SK-N-SH (cell line): ENCODE measurements around the gene ULBP1.

Experiments used
- CTCF ChIP-seq: fragments of 200-600 bp; sonication (generic); IDR thresholded peaks from 2 replicates; pipeline ENCODE4 v1.6.1; 2017; ENCODE audit warnings: antibody characterized with exemption, mild to moderate bottlenecking, moderate library complexity
- EZH2phosphoT487 ChIP-seq: fragments of 200-600 bp; sonication (generic); IDR thresholded peaks from 2 replicates; pipeline ENCODE4 v1.6.1; 2017; ENCODE audit warnings: low read depth, mixed run types, mild to moderate bottlenecking, antibody characterized with exemption, moderate library complexity, borderline replicate concordance
- GATA2 ChIP-seq: sonication (generic); formaldehyde crosslinking; IDR thresholded peaks from 2 replicates; pipeline ENCODE4 v1.5.0; 2020; ENCODE audit warnings: mild to moderate bottlenecking, missing genetic modification reagents
- POLR2AphosphoS5 ChIP-seq: IDR thresholded peaks from 2 replicates; pipeline ENCODE4 v1.6.1; 2012; ENCODE audit warnings: low read depth, low read length
- RAD21 ChIP-seq: IDR thresholded peaks from 2 replicates; pipeline ENCODE4 v1.6.1; 2012; ENCODE audit warnings: mild to moderate bottlenecking, low read length
- TAF1 ChIP-seq: IDR thresholded peaks from 2 replicates; pipeline ENCODE4 v1.6.1; 2012; ENCODE audit warnings: low read depth, mild to moderate bottlenecking, low read length, moderate library complexity, borderline replicate concordance
- TEAD4 ChIP-seq: IDR thresholded peaks from 2 replicates; pipeline ENCODE4 v1.4.0; 2012; ENCODE audit warnings: mild to moderate bottlenecking, borderline replicate concordance; ENCODE audit not compliant: insufficient read depth
- YY1 ChIP-seq: IDR thresholded peaks from 2 replicates; pipeline ENCODE4 v1.4.0; 2012; ENCODE audit warnings: low read depth, mild to moderate bottlenecking

GRCh38 chr6:149933036-149933435 lies 30.7 kb upstream of the ULBP1 start:
- TF ChIP-seq CTCF (no peak), YY1 (no peak), POLR2AphosphoS5 (no peak), RAD21 (no peak), TEAD4 (no peak), GATA2 (CRISPR knock-in tag) (no peak), TAF1 (no peak), EZH2phosphoT487 (no peak)
